A673 (cell line): ENCODE data around the gene HOXB13.

Experiments used
- EZH2 ChIP-seq: fragments of 200-600 bp; sonication (generic); IDR thresholded peaks from 2 replicates; pipeline ENCODE4 v1.6.1; 2017; ENCODE audit warnings: borderline replicate concordance, low read depth, mild to moderate bottlenecking, mixed read lengths, antibody characterized with exemption, low read length; ENCODE audit not compliant: poor library complexity, severe bottlenecking
- TF ChIP-seq, protein P1 (sequence below): fragments of 300-800, 200-600 bp; sonication (generic); conservative IDR thresholded peaks from 2 replicates; pipeline ENCODE4 v1.5.1; 2017; ENCODE audit warnings: low read depth, mild to moderate bottlenecking, antibody characterized with exemption, low read length, moderate library complexity, mixed read lengths

DNA sequence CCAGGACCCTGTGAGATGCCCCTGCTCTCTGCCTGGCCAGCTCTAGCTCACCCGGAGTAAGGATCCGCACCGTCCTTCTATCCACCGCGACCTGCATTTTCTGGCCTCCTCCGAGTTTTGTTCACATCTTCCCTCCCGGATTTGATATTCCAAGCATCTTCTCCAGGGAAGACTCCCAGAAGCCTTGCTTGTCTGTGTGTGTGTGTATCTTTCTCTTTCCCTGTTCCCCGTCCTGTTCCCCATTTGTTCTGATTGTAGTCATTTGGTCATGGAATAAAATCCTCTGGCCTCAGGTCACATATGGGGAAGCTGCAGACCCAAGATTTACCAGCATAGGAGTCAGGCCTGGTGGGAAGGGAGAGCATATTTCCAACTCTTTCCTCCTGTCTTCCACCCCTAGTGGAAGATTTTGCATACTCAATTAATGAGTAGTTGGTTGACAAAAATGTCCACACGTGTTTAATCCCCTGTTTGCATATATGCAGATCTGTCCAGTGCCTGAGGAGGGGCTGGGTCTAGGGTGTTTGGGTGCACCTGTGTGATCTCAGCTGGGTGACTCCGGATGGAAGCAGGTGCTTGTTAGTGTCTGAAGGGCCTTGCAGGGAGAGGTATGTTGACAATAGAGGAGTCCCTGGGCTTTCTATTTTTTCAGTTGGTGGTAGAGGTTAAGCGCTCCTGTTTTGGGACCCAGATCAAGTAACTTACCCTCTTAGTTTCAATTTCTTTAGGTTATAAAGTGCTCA, 8.1 kb downstream of the HOXB13 start:
- TF ChIP-seq, protein P1, sequence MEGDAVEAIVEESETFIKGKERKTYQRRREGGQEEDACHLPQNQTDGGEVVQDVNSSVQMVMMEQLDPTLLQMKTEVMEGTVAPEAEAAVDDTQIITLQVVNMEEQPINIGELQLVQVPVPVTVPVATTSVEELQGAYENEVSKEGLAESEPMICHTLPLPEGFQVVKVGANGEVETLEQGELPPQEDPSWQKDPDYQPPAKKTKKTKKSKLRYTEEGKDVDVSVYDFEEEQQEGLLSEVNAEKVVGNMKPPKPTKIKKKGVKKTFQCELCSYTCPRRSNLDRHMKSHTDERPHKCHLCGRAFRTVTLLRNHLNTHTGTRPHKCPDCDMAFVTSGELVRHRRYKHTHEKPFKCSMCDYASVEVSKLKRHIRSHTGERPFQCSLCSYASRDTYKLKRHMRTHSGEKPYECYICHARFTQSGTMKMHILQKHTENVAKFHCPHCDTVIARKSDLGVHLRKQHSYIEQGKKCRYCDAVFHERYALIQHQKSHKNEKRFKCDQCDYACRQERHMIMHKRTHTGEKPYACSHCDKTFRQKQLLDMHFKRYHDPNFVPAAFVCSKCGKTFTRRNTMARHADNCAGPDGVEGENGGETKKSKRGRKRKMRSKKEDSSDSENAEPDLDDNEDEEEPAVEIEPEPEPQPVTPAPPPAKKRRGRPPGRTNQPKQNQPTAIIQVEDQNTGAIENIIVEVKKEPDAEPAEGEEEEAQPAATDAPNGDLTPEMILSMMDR = 0 out of 2 replicates have a peak, but pooled peaks have one; percentile 10
- no peak for TF ChIP-seq EZH2
